Stimulated activated CD8-positive, alpha-beta memory T cell treated with anti-CD3 and anti-CD28 coated beads, Interleukin-4, amount 100 ng/mL, for 4 hours (primary cell): ENCODE data around the gene RGPD8.
"Not testable (repeated sequence)": the region's sequence is repeated elsewhere in the genome, so short reads cannot be mapped to it uniquely, and the experiment has no call there.

Experiments
- DNase-seq, 2 donors: peaks; one replicate each; pipeline ENCODE4 v3.0.0-alpha.2; 2020; ENCODE audit warnings: low read depth in 2 of 2, low spot score in 1 of 2

RGPD8 gene

GRCh38 chr2:112435716-112436431 lies 2.4 kb upstream of the RGPD8 start:
- not testable (repeated sequence) for DNase-seq

- DNase-seq = not testable (repeated sequence)
Observed at GRCh38 chr2:112434890-112435715, 1.7 kb upstream of the RGPD8 start.

DNA sequence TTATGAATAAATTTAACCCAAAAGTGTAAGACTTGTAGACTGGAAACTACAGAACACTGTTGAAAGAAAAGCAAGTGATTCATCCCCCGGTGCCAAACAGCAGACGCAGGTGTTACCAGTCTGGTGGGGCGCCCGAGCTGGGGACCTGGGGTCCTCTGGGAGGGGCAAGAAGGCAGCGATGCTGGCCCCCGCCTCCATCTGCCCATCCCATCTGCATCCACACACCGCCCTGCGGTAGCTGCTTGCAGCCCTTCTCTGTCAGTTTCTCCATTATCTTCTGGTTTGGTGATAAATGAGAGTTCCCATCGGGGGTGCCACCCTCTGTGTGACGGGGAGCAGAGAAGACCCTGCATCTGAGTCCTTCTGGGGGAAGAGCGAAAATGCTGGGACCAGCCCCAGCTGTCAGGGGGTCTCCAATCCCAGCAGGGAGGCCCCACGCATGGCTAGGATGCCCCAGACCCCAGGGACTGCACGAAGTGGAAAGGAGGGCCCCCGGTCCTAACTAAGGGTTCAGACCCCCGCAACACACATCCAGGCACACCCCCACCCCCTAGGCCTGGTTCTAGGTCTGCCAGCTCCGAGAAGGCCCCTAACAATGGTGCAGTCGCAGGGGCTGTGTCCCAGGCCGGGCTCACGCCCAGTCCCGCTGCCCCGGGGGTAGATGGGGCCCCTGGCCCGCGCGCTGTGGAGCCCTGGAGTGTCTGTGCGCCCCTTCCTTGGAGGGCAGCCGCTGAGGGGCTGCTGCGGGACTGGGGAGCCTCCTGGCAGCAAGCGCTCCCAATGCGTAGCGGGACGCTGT lies 686 bp upstream of the RGPD8 start:
- DNase-seq = no peak

DNA sequence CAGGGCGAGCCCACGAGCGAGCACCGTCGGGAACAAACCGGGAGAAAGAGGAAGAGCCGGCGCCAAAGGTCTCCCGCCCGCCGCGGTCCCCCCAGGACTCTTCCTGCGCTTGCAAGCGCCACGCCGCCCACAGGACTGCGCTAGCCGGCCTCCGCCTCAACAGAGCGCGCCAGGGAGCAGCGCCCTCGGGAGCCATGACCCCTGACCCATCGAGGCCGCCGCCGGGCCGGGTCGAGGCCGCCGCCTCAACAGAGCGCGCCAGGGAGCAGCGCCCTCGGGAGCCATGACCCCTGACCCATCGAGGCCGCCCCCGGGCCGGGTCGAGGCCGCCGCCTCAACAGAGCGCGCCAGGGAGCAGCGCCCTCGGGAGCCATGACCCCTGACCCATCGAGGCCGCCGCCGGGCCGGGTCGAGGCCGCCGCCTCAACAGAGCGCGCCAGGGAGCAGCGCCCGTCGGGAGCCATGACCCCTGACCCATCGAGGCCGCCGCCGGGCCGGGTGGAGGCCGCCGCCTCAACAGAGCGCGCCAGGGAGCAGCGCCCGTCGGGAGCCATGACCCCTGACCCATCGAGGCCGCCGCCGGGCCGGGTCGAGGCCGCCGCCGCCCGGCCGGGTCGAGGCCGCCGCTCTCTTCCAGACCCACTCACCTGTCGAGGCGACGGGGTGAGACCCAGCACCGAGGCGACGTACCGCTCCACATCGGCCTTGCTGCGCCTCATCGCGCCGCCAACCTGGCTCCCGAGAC lies 538 bp downstream of the RGPD8 start:
- not testable (repeated sequence) for DNase-seq

DNA sequence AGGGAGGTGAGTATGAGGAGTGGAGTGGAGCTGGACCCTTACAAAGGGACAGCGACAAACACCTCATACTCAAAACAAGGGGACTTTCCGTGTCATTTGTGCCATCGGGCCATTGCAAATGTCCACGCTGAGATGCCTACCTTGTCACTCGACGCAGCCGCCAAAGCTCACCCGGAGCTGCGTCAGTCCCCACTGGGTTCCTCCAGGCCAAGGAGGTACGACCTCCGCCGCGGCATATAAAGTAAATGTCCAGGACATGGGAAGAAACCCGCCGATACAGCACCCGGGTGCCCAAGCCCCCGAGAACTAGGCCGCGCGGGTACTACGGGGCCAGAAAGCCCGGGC lies 1.1 kb downstream of the RGPD8 start:
- DNase-seq = not testable (repeated sequence)

GRCh38 chr2:112431587-112432295 lies 1.7 kb downstream of the RGPD8 start:
- not testable (repeated sequence) for DNase-seq

DNA sequence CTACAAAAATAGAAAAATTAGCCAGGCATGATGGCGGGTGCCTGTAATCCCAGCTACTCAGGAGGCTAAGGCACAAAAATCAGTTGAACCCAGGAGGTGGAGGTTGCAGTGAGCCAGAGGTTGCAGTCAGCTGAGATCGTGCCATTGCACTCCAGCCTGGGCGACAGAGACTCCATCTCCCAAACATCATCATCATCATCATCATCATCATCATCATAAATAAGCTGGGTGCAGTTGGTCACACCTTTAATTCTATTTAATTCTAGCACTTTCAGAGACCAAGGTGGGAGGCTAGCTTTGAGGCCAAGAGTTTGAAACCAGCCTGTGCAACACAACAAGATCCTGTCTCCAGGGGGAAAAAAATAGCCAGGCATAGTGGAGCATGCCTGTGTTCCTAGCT lies 8.9 kb downstream of the RGPD8 start:
- not testable (repeated sequence) for DNase-seq

DNA sequence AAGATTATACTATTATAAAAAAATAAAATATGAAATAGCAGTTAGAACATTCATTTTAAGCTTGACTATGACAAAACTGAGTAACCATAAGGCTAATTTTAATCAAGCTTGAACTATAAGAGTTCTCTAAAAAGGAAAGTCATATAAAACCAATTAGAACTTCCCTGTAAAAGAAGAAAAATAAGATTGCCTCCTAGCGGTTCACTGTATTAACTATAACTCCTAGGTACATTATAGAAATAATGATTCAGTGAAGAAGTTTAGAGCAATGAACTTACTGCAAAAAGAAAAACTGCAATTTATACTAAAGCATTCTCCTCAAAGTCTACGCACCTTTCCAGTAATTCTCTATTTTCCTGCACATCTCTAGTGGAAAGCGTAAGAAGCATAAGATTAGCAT lies 16.6 kb downstream of the RGPD8 start:
- DNase-seq = not testable (repeated sequence)

GRCh38 chr2:112360055-112360454 lies 73.4 kb downstream of the RGPD8 start:
- not testable (repeated sequence) for DNase-seq

DNA sequence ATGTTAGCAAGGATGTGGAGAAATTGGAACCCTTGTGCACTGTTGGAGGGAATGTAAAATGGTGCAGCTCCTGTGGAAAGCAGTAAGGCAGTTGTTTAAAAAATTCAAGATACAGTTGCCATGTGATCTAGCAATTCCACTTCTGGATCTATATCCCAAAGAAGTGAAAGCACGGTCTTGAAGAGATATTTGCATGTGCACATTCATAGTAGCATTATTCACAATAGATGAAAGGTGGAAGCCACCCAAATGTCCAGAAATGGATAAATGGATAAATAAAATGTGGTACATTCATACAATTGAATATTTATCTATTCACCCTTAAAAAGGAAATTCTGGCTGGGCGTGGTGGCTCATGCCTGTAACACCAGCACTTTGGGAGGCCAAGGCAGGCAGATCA lies 79.1 kb downstream of the RGPD8 start:
- not testable (repeated sequence) for DNase-seq

GRCh38 chr2:112352809-112353603 lies 80.4 kb downstream of the RGPD8 start:
- not testable (repeated sequence) for DNase-seq

DNA sequence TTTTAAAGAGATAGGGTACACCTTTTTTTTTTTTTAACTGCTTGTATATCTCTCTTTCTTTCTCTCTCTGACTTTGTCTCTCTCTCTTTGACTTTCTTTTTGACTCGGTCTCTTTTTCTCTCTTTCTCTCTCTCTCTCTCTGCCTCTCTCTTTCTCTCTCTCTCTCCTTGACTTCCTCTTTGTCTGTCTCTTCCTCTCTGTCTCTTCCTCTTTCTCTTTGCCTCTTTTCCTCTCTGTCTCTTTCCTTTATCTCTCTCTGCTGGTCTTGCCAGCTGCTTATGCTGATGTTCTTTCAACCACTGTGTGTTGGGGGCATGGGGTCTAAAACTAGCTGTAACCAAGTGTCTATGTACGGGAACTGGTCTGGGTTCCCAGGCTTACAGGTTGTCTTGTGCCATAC lies 81.2 kb downstream of the RGPD8 start:
- not testable (repeated sequence) for DNase-seq

GRCh38 chr2:112345030-112346027 lies 88.1 kb downstream of the RGPD8 start:
- no peak for DNase-seq

DNA sequence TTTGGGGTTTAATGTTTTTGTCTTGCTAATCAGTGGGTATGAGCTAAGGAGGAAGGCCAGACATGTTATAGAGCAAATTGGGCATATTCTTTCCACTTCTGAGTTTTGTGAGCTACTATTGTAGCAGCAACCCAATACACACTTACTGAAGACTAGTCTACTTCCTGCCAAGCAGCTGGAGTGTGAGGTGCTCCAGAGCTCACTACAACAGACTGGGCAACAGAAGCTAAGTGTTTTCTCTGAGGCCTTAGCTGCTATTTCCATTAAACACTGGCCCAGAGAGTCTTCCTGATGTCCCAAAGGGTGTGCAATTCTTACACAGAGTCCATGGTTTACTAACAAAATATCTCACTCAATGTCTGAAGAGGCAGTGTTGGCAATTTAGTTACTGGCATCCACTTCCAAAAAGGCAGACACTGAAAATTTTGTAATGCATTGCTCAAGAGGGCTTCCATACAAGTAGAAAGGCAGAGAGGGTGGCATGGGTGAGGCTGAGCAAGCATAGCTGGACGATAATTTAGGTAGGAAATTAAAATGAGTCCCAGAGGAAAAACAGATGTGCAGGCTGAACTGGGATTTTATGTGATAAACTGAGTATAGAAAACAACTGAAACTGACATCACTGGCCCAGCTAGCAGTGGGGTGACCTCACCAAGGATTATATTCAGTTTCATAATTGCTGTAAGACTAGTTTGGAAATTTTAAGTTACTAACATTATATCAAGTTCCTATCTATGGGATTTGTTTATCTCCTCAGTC lies 89.4 kb downstream of the RGPD8 start:
- no peak for DNase-seq

- DNase-seq = no peak
Observed at GRCh38 chr2:112342067-112342550, 91.3 kb downstream of the RGPD8 start.

DNA sequence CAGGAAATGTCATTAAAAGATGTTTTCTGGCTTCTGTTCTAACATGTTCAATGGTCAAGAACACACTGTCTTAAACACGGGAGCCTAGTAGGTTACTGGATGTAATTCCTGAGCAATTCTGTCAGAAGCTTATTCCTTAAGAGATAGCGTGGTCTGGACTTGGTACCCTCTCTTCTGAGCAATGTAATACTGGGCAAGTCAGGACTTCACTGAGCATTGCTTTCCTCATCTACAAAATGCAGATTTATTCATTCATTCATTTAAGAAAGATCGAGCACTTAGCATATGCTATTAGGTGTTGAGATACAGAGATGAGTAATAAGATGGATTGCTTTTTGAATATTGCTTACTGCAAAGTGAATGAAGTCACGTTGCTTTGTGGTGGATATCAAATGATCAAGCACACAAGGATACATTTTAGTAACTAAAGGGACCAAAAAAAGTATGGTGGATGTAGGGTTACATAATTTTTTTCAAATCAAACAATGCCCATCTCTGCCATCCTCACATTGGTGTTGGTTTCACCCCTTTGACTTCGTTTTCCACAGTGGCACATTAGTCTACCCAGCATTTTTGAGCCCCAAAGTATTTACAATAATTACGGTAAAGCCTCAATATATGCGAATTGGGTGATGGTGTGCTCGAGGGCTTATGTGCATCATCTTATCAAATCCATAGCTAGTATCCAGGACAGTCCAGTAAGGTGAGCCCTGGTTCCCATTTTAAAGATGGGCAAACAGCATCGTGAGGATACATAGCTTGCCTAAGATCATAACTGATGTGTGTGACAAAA lies 92.8 kb downstream of the RGPD8 start:
- DNase-seq = no peak

DNA sequence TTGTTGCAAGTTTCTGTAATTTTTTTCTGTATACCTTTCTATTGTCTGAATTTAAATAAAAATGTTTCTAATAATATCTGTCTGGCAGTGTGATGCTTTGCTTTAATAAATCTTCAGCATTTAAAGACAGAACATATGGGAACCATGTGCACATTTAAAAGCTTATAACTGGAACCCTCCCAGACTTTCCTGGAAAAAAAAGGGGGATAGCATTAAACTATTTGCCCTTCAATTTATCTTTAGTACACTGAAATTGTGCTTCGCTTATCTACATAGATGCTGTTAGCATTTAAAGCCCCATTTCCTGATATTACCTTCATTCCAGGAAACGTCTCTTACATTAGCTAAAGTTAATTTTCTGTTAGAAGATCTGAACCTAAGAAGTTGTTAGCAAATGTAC lies 93.5 kb downstream of the RGPD8 start:
- DNase-seq = no peak
